GM18519 (cell line): ENCODE data around the gene TRIO.

ENCODE experiments used
- ATAC-seq: cut with Tn5 transposase; IDR thresholded peaks from one replicate; pipeline ENCODE4 v1.9.1; 2021; ENCODE audit warnings: mild to moderate bottlenecking, moderate library complexity; ENCODE audit not compliant: unreplicated experiment, low FRiP score

Gene TRIO

DNA sequence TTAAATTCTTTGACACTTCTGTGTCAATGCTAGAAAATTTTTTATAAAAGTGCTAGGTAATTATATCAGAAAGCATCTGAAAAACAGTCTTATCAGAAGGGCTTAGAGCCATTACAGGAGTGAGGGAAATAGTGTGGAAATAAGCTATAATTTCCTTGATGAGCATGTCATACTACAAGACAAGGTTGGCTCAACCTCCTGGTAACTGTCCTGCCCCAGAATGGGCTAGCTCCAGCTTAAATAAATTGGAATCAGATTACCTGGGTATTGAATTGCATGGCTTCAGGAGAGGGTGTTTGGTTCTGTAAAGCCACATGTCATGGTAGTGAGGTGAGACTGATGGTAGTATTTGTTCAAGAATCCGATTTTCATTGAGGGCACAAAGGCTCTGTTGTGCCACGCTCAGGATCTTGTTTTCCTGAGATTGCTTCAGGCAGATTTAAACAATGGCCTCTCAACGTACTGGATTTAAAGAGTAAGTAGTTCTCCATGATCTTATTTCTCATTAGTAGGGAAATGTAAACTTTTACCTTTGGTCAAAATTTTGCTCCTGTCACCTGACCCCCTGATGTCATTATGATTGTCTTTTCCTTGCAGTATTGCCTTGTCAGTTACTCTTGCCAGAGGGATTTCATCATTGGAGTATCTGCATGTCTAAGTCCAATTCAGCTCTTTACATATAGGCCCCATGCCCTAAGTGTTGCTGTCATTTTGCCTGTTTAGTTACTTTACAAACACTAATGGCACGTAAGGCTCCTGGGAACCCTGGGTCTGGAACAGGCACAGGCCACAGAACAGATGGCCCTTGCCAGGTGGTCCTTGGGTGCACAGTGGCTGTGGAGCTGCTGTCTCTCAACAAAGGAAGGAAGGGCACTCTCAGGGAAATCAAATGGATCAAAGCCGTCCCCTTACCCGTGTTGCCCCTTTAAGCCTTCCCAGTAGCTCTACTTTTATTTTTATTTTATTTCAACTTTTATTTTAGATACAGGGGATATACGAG, 21.3 kb downstream of the TRIO start:
- ATAC-seq = no peak

DNA sequence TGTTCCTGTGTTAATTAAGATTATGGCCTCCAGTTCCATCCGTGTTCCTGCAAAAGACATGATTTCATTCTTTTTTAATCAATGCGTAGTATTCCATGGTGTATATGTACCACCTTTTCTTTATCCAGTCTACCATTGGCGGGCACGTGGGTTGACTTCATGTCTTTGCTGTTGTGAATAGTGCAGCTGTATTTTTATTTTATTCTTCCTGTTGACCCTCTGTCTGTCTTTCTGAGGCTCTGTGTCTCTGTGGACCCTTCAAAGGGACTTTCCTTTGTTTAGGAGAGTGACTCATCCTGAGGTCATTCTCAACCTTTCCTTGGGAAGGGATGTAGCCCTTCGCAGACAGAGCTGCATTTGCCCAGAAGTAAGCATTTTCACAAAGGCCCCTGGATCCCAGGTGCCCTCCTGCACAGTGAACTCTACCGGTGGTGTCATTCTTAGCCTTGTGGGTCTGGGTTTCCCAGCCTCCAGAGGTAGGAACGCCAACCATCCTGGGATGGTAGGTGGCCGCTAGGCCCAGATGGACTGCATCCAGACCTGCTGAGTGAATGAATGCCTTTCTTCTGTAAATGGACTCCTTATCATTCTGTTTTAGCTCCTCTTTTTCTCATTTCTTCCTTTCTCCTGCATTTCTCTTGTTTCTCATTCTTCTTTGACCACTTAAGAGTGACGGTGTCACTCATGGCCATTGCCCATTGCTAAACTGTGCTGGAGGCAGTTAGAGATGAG, 22.4 kb downstream of the TRIO start:
- no peak for ATAC-seq

DNA sequence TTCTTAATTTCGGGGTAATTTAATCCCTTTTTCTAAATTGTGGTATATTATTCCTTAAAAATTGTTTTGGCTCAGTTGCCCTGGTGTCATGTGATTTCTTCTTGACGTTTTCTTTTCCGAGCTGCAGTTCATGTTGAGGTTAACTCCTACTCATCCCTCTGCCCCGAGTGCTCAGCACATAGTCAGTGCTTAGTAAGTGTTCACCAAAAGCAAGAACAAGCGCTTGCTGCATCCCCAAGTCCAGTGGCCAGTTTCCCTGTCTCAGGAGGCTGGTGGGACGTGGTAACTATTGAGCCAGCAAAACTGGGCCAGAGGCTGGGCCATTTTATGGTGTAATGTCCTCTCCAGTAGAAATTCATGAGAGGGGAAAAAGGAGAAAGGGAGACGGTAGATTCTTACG, 23.3 kb downstream of the TRIO start:
- no peak for ATAC-seq

DNA sequence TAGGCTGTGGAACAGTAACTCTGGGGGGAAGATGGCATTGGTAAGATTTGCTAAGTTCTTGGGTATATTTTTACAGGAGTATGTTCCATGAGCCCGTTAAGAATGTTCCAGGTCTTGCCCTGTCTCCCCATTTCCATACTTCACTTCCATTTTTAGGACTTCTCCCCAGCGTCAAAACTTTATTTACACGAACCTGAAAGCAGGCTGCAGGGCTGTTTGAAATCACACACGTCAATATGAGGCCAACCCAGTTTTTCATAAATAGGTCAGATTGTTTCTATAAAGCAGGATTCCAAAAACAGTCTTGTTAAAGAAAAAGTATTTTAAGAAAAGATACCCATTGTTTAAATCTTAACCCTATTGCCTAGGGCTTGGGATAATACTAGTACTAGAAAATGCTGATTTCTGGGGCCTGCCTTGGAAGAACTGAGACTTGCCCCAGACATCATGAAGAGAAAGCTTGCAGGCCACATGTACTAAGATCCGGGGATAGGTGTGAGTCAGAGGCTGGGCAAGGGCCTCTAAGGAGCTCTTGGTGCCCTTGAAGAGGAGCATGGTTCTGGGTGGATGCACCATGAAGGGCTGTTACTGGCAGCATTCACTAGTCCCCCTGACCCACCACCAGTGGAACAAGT, 24.2 kb downstream of the TRIO start:
- ATAC-seq = no peak

DNA sequence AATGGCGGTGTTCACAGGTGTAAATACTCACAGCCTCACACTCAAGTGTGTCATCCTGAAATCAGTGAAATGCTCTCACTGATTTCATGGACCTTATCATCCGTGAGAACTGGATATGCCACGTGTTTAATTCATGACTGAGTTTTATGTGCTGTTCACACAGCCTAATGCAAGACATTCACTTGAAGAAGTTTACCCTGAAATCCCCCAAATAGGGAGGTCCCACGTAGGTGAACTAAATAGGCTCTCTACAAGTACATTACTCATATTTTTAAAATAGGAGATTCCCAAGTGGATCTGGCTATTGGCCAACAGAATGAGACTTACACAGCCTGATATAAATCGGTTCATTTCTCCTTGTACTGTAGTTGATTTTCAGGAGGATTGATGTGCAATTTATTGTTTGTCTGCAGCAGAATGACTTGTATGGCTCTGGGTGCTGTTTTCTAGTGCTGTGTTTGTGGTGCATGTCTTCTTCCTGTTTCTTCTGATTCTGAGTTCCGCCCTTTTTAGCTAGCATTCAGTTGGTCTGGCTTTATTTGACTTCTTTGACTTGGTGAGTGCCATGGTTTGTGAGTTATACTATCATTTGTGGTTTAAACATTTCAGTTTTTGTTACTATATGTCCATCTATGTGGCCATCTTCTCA, 25.1 kb downstream of the TRIO start:
- ATAC-seq = no peak

DNA sequence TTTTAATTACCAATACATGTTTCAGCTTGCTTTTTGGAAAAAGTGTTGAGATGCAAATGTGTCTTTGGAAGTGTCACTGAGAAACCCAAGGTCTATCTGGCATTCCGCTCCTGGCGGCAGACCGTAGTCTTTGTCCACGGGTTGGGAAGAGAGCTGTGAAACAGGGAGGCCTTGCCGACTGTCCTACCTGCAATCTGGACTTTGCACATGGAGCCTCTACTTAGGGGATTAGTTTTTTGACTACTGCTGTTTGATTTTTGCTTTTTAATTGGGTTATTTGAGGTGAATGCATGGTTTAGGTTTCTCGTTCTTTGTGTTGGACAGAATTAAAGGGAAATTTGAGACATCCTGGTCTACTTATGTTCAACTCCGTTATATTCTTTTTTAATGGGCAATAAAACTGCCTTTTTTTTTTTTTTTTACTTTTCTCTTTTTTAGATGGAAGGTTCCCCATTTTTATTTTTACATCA, 25.7 kb downstream of the TRIO start:
- no peak for ATAC-seq

DNA sequence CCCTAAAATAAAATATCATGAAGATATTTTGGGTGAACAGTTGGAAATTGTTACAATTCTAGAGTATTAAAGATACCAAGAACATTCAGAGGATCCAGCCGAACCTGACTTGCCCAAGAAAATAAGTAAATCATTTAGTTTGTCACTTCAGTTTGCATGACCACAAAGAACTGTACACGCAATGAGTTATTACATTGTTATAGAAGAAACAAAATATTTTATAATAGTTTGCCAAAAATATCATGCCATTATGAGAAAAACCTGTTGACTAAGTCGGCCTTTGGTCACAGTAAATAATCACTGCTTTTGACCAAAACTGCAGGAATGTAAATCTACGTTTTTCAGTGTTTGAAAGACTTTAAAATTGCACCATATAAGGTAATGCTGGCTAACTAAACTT, 27.9 kb downstream of the TRIO start:
- ATAC-seq = no peak

DNA sequence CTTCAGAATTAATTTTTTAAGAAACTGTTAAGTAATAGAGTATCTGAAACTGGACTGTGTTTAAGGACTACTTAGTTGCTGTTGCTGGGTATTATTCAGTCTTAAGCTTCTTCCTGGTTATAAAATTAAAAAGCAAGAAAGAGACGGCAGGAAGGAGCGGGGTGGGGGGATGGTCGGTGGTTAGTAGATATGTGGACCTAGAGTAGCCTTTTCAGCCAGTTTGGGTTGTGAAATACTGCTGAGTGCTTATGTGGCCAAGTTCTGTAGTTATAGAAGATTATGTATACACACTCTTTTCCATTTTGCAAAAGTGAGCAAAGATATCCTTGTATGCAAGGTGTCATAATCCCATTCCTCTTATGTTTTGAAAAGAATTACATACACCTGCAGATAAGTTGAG, 28.5 kb downstream of the TRIO start:
- ATAC-seq = no peak

DNA sequence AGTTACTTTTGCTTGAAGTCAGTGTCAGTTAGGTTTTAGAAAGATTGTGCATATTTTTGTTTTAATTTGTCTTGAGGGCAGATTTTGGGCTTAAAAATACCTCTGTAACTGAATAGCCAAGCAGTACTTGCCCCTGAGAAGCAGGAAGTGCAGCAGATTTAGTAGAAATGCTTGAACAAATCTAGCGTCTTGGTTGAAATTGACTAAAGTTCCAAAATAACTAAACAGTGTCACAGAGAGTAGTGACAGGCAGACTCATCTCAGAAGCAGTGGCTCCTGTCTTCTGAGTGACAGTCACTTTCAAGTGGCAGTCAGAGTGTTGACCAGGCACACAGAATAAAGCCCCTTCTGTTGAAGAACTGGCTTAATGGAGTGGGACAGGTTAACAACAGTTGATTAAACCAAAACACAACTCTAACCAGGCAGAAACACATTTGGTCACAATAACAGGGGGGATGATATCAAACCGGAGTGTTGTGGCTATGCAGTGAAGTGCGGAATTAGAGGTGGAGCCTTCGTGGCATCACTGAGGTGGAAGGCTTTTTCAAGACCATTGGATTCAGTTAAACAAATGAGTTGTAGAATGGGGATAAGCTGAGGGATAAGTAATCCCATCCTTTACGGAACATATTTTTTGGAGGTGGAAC, 29.1 kb downstream of the TRIO start:
- ATAC-seq = peak; percentile 65

DNA sequence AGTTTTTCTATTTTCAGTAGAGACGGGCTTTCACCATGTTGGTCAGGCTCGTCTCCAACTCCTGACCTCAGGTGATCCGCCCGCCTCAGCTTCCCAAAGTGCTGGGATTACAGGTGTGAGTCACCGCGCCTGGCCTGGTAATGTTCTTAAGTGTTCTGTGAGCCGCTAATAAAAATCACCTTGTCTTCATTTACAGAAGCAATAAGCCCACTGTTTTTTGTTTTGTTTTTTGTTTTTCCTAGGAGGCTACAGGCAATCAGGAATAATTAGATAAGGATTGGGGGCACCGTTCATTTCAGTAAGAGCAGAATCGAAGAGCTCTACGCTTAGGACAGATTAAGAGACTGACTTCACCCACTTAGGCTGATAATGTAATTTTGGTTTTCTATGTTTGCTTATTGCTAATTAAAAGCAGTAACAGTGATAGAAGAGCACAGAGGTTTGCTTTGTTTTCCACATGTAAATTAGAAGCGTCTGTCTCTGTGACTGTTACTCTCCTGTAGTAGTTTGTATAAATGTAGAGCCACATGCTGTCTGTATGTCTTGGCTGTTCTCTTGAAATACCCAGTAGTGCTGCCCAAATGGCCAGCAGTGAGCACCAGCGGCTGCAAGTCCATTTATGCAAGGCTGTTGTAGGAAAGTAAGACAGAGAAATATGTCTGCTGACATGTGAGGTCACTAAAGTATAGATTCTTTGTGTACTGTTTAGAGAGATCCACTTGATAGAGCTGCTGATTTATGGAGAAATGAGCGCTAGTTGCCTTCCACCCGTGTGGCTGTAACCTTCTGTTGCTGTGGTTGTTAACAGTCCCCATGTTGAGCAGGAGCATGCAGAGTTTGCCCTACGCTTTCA, 30.5 kb downstream of the TRIO start:
- ATAC-seq = no peak

DNA sequence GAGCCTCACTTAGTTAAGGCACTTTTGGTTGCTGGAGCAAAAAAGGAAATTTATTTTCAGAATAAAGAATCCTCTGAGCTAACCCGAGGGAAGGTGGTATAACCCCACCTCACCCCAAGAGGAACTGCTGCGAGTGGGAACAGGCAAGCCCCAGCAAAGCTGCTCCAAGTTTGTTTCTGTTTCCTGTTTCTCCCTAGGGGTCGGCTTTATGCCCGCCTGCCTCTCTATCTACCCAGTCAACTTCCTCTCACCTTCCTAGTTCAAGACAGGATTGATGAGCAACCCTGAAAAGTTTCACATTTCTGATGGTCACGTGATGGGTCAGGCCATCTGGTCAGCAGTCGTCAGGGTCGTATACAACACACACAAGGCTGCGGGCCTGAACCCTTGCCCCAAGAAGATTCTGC, 31.1 kb downstream of the TRIO start:
- ATAC-seq = no peak

DNA sequence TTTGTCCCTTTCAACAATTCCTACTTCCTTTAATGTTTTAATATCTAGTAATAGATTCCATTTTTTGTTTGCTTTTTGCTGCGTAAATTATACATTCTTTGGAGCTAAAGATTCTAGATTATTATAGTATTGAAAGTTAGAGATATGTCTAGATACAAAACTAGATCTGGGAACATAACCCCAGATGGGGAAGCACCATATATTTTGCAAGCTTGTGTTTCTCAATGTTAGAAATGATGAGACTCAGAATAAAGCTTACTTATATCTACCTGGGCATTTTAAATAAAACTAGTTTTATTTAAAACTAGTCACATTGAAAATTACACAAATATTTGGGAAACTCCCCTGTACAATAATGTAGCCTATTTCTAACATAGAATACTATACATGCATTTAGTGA, 32.2 kb downstream of the TRIO start:
- no peak for ATAC-seq

DNA sequence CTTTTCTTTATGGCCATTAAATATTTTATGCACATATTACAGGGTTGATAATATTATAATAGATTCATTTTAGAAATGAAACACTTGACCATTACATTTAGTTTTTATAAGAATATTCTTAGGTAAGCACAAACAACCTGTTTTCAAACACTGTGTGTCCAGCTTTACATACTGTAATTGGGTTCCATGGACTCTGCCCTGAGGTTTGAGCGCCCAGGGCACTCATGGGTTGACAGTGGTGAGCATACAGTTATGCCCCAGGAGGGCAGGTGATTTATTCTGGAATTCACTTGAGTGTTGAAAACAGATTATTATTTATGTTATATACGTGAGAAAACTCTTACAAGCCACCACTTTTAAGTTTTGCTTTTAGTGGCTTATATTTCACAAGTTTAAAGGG, 33.7 kb downstream of the TRIO start:
- no peak for ATAC-seq

DNA sequence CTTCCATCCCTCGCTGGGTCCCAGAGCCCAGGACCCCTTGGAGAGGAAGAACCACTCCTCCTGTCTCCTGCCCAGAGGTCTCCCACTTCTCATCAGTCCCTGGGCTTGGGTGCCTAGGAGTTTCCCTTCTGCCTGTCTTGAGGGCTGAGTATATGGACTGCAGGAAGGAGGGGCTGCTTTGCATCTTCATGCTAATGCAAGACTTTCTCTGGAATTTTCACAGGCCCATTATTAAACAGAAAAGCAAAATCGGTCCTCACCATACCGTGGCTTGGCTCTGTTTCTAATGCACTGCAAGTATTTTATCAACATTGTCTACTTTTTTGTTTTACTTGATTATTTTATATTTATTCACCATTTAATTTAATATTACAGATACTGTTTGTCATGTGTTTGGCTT, 34.5 kb downstream of the TRIO start:
- no peak for ATAC-seq

DNA sequence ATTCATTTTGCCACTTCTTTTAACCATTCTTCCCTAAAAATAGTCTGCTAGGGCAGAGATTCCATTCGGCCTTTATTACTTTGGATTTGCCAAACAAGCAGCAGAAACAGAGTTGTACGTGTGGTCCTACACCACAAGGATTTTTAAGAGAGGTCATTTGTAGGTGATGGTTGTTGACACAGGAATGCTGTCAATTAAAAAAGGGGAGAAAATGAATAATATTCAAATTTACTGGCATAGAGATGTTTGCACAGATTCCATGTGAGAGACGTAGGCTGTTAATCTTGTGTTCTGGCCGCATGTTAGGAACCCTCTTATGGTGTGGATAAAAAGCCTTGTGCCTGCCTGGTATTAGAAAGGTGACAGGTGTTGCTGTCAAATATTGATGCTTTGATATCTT, 34.9 kb downstream of the TRIO start:
- no peak for ATAC-seq

DNA sequence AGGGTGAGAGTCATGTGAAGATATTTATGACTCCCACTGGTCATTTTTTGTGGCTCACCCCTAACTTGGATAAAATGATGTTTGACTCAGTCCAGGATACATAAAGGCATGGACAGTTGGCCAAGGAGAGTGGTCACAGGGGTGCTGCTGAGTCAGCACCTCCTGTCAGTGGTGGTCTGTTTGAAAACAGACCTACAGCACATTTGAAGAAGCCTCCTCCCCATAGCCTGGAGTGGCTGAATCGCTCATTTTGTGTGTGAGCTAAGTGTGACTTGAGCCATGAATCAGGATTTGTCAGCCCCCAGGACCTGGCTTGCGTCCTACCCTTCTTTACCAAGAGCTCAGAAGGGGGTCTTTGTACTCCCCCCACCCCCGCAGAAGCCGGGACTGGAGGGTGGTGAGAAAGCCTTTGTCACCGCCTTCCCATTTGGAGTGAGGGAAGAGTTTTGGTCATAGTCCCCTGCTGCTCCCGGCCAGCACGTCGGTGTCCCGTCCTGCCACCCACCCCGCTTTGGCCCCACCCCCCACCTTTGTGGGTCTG, 35.6 kb downstream of the TRIO start:
- ATAC-seq = no peak

DNA sequence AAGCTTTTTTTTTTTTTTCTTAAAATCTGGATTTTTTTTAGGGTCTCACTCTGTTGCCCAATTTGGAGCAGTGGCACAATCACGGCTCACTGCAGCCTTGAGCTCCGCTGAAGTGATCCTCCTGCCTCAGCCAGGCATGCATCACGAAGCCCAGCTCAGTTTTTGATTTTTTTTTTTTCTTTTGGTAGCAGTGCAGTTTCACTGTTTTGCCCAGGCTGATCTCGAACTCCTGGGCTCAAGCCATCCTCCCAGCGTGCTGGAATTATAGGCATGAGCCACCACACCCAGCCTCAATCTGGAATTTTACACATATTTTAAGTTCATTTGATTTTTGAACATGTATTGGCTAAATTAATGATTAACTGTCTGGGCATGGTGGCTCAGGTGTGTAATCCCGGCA, 36.3 kb downstream of the TRIO start:
- no peak for ATAC-seq

DNA sequence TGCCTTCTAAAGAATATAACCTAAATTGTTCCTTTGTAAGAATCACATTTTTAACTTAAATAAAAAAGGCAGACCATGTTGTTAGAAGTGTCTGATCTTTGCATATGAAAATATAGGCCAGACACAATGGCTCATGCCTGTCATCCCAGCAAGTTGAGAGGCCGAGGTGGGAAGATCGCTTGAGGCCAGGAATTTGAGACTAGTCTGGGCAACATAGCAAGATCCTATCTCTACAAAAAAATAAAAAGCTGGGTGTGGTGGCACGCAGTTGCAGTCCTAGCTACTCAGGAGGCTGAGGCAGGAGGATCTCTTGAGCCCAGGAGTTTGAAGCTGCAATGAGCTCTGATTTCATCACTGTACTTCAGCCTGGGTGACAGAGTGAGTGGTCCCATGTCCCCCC, 37.3 kb downstream of the TRIO start:
- ATAC-seq = no peak
